GM12864 (cell line): ENCODE measurements around the gene RTEL1.

Source experiments
- DNase-seq: peaks from one replicate; pipeline ENCODE4 v3.0.0-alpha.2; 2011; ENCODE audit warnings: low read depth
- H3K4me3 ChIP-seq: 2 replicates; pipeline ENCODE4 v1.5.1; 2011; ENCODE audit warnings: mild to moderate bottlenecking, low read depth, low read length, control low read depth
- CTCF ChIP-seq: IDR thresholded peaks from 2 replicates; pipeline ENCODE4 v1.5.1; 2011; ENCODE audit warnings: low read depth, mild to moderate bottlenecking, moderate library complexity, low read length, control low read depth, inconsistent platforms; ENCODE audit errors: missing control alignments

RTEL1 gene

GRCh38 chr20:63706852-63707557 is 48.9 kb downstream of the RTEL1 start:
- H3K4me3 ChIP-seq = peak overlapping the region; percentile 61

GRCh38 chr20:63707558-63708300 is 49.6 kb downstream of the RTEL1 start, which contains the start of the genes ARFRP1 and ZGPAT:
Gene ARFRP1, minus strand, starts transcription at chr20:63707976. Its CDS starts 885 bp downstream, at chr20:63707091.
Gene ZGPAT, plus strand, starts transcription at chr20:63708039. Its CDS starts 542 bp downstream, at chr20:63708581.
- no peak for TF ChIP-seq CTCF
- DNase-seq = no peak
- peak within 1 kb of the TSS; percentile 61 for H3K4me3 ChIP-seq

More at GRCh38 chr20:63706852-63707557, 48.9 kb downstream of the RTEL1 start:
- DNase-seq = no peak
- peak; percentile 89 for TF ChIP-seq CTCF

GRCh38 chr20:63708301-63709148 is 50.4 kb downstream of the RTEL1 start:
- DNase-seq = no peak
- TF ChIP-seq CTCF = no peak

GRCh38 chr20:63709149-63709527 is 51.0 kb downstream of the RTEL1 start:
- peak overlapping the region; percentile 61 for H3K4me3 ChIP-seq
- TF ChIP-seq CTCF = no peak
- DNase-seq = no peak

More at GRCh38 chr20:63708301-63709148, 50.4 kb downstream of the RTEL1 start:
- H3K4me3 ChIP-seq = peak overlapping the region; percentile 61

- no peak overlapping the region for H3K4me3 ChIP-seq
- DNase-seq = no peak
- TF ChIP-seq CTCF = no peak
These were observed 53.1 kb downstream of the RTEL1 start for GRCh38 chr20:63711085-63711645.

- TF ChIP-seq CTCF = no peak
- DNase-seq = no peak
- H3K4me3 ChIP-seq = no peak overlapping the region
These were observed 54.1 kb downstream of the RTEL1 start for GRCh38 chr20:63712191-63712590.
